ENCODE results near the gene FGF5.

Gene FGF5

DNA sequence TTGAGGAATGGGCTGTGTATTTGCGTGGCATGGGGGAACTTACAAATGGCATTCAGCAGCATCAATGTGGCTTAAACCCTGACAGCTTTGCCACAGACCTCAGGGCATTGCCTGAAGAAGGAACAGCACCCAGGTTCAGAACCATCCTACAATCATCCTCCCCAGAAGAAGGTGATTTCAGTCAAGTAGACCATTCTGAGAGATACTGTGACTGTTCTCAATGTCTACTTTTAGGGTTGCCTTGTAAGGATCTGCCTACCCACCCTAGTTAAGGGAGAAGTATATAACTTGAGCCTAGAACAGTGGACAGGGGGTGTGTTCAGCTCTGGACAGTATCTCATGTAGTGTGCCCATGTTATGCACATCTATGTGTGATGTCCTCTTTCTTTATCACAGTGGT is 1.6 kb upstream of the FGF5 start:
- no peak overlapping the region for H3K27ac ChIP-seq
- H3K27me3 ChIP-seq = no peaks in the 10 kb centered on the region
- peaks cover 9% of the 10 kb centered on the region; the same call in 1 of the 2 replicates for H3K4me1 ChIP-seq
- no peaks in the 10 kb centered on the region for H3K36me3 ChIP-seq
- H3K4me2 ChIP-seq = no peak overlapping the region
- H3K9ac ChIP-seq = no peak overlapping the region
- TF ChIP-seq Cebpa-rat (IDR thresholded peaks at IDR 0.05) = no peak
- no peak overlapping the region for H3K4me3 ChIP-seq
- H4K20me1 ChIP-seq = no peaks in the 10 kb centered on the region
- peaks cover 35% of the 10 kb centered on the region for H3K9me3 ChIP-seq

DNA sequence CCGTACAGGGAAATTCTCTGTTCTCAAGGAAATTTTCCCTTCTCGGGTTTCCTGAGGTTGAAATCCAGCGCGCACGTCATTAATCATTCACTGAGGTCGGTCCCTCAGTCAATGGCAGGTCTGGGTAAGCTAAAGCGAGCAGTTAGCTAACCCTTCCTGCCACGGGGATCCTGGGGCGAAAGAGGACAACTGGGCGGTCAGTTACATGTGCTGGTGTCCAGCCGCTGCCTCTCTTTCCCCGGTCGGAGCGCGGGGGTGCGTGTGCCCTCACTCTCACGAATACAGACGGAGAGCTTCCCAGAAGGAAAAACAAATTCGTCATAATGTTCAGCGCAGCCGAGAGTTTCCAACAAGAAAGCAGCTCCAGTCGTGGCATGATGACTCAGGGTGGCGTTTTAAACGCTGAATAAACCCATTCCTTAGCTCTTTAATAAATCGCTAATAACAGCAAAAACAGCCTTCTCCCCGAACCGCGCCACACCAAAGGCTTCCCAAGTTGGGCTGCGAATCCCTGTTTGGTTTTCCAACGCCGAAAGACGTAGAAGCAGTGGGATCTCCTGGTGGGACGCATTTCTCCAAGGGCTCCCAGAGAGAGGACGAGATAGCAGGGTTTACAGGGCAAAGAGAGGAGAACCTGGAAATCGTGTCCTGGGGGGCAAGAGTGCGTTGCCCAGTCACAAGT is 752 bp upstream of the FGF5 start:
- Histone ChIP-seq H3K4me2 (peak overlapping the region; percentile 68), H3K27ac (peak overlapping the region; percentile 69; the same call in 1 of the 2 replicates), H3K9ac (peak overlapping the region; percentile 62; the same call in 1 of the 2 replicates), H3K27me3 (no peaks in the 10 kb centered on the region), H3K4me3 (peak overlapping the region; percentile 65), H3K9me3 (peaks cover 35% of the 10 kb centered on the region), H3K36me3 (no peaks in the 10 kb centered on the region), H3K4me1 (peaks cover 9% of the 10 kb centered on the region; the same call in 1 of the 2 replicates), H4K20me1 (no peaks in the 10 kb centered on the region)
- no peak for TF ChIP-seq Cebpa-rat (IDR thresholded peaks at IDR 0.05)

- no peak for TF ChIP-seq Cebpa-rat (IDR thresholded peaks at IDR 0.05)
- Histone ChIP-seq H3K9me3 (peaks cover 35% of the 10 kb centered on the region), H3K27ac (peak overlapping the region; percentile 69), H3K36me3 (no peaks in the 10 kb centered on the region), H3K27me3 (no peaks in the 10 kb centered on the region), H3K4me1 (peaks cover 9% of the 10 kb centered on the region; the same call in 1 of the 2 replicates), H3K4me3 (peak overlapping the region; percentile 65), H3K9ac (peak overlapping the region; percentile 62; the same call in 1 of the 2 replicates), H4K20me1 (no peaks in the 10 kb centered on the region), H3K4me2 (peak overlapping the region; percentile 68)
These were observed 477 bp downstream of the FGF5 start for GRCh38 chr4:80266902-80267380.

DNA sequence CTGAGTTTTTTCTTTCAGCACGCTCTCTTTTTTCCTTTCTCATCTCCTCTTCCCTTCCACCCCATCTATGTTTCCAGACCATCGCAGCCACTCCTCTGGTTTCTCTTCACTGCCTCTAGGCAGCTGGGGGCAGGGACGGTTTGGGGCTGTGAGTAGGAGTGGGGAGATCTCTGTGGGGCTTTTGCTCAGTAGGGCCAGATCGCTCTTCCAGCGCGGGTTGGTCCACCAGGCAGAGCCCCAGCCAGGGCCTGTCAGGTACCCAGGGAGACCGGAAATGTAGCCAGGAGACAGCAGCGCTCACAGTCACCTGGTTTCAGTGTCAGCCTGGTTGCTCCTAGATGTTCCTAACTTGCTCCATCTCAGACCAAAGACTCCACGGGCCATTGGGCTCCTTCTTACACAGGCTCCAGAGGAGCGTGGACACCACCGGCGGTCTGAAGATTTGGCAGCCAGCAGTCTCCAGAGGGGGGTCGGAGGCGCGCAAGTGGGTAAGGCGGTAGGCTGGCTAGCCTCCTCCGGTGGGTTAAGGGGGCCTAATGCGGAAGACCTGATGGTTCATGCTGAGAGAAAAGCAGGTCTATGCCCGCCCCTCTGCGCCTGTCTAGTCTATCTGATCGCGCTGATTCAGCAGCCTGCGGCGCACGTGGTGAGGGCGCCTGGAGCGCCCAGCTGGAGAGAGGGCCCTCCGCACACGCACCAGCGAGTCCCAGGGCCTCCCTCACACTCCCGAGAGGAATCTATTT is 1.8 kb downstream of the FGF5 start:
- peaks cover 9% of the 10 kb centered on the region; the same call in 1 of the 2 replicates for H3K4me1 ChIP-seq
- H3K9ac ChIP-seq = no peak overlapping the region
- no peak overlapping the region for H3K4me3 ChIP-seq
- H3K4me2 ChIP-seq = no peak overlapping the region
- H3K27ac ChIP-seq = no peak overlapping the region
- no peaks in the 10 kb centered on the region for H3K36me3 ChIP-seq
- H4K20me1 ChIP-seq = no peaks in the 10 kb centered on the region
- no peaks in the 10 kb centered on the region for H3K27me3 ChIP-seq
- TF ChIP-seq Cebpa-rat (IDR thresholded peaks at IDR 0.05) = no peak
- peaks cover 35% of the 10 kb centered on the region for H3K9me3 ChIP-seq

GRCh38 chr4:80268936-80269335 is 2.5 kb downstream of the FGF5 start:
- no peaks in the 10 kb centered on the region for H3K27me3 ChIP-seq
- no peak overlapping the region for H3K4me3 ChIP-seq
- no peak overlapping the region for H3K9ac ChIP-seq
- no peaks in the 10 kb centered on the region for H4K20me1 ChIP-seq
- no peak overlapping the region for H3K4me2 ChIP-seq
- no peak overlapping the region for H3K27ac ChIP-seq
- peaks cover 29% of the 10 kb centered on the region for H3K9me3 ChIP-seq
- TF ChIP-seq Cebpa-rat (IDR thresholded peaks at IDR 0.05) = no peak
- H3K4me1 ChIP-seq = peaks cover 9% of the 10 kb centered on the region; the same call in 1 of the 2 replicates
- no peaks in the 10 kb centered on the region for H3K36me3 ChIP-seq

- no peaks in the 10 kb centered on the region for H3K27me3 ChIP-seq
- H3K9me3 ChIP-seq = peaks cover 29% of the 10 kb centered on the region
- H4K20me1 ChIP-seq = no peaks in the 10 kb centered on the region
- no peak overlapping the region for H3K4me2 ChIP-seq
- peaks cover 9% of the 10 kb centered on the region; the same call in 1 of the 2 replicates for H3K4me1 ChIP-seq
- no peak overlapping the region for H3K9ac ChIP-seq
- H3K4me3 ChIP-seq = no peak overlapping the region
- H3K27ac ChIP-seq = no peak overlapping the region
- H3K36me3 ChIP-seq = no peaks in the 10 kb centered on the region
- TF ChIP-seq Cebpa-rat (IDR thresholded peaks at IDR 0.05) = no peak
These were observed 3.9 kb downstream of the FGF5 start for GRCh38 chr4:80270321-80270720.

- Histone ChIP-seq H3K27me3 (no peaks in the 10 kb centered on the region), H3K4me1 (peaks cover 4% of the 10 kb centered on the region; the same call in 1 of the 2 replicates), H3K27ac (no peak overlapping the region)
These were observed 4.4 kb downstream of the FGF5 start for GRCh38 chr4:80270868-80271267.

DNA sequence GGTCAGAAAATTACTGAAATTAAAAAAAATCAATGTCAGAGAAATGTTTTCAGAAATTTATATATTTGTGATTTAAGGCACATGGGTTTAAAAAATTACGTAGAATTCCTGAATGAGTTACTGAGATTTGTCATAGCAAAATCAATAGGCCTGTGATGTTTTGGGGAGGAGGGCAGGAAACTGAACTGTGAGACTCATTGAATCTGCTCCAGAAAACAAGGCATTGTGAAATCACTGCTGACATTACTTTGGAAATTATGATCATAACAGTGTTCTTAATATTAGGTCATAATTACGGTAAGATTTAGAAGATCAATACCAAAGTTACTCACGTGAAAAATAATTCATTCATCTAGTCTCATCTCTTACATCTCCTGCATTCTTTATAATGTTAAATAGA is 5.3 kb downstream of the FGF5 start:
- no peaks in the 10 kb centered on the region for H4K20me1 ChIP-seq
- H3K36me3 ChIP-seq = no peaks in the 10 kb centered on the region
- peaks cover 14% of the 10 kb centered on the region for H3K9me3 ChIP-seq
- H3K4me3 ChIP-seq = no peak overlapping the region
- H3K4me1 ChIP-seq = no peaks in the 10 kb centered on the region
- TF ChIP-seq Cebpa-rat (IDR thresholded peaks at IDR 0.05) = no peak
- no peak overlapping the region for H3K27ac ChIP-seq
- H3K4me2 ChIP-seq = no peak overlapping the region
- H3K27me3 ChIP-seq = no peaks in the 10 kb centered on the region
- H3K9ac ChIP-seq = no peak overlapping the region

More at GRCh38 chr4:80270868-80271267, 4.4 kb downstream of the FGF5 start:
- no peak overlapping the region for H3K9ac ChIP-seq
- H3K4me3 ChIP-seq = no peak overlapping the region
- H4K20me1 ChIP-seq = no peaks in the 10 kb centered on the region
- no peak for TF ChIP-seq Cebpa-rat (IDR thresholded peaks at IDR 0.05)
- no peaks in the 10 kb centered on the region for H3K36me3 ChIP-seq
- H3K4me2 ChIP-seq = no peak overlapping the region
- H3K9me3 ChIP-seq = peaks cover 24% of the 10 kb centered on the region

- no peaks in the 10 kb centered on the region for H4K20me1 ChIP-seq
- no peak overlapping the region for H3K4me3 ChIP-seq
- H3K27ac ChIP-seq = no peak overlapping the region
- H3K27me3 ChIP-seq = no peaks in the 10 kb centered on the region
- no peak overlapping the region for H3K9ac ChIP-seq
- H3K4me2 ChIP-seq = no peak overlapping the region
- no peaks in the 10 kb centered on the region for H3K9me3 ChIP-seq
- H3K4me1 ChIP-seq = no peaks in the 10 kb centered on the region
- TF ChIP-seq Cebpa-rat (IDR thresholded peaks at IDR 0.05) = no peak
- no peaks in the 10 kb centered on the region for H3K36me3 ChIP-seq
These were observed 10.5 kb downstream of the FGF5 start for GRCh38 chr4:80276931-80277330.

- no peaks in the 10 kb centered on the region for H3K27me3 ChIP-seq
- no peaks in the 10 kb centered on the region for H3K36me3 ChIP-seq
- H3K9ac ChIP-seq = no peak overlapping the region
- H3K4me3 ChIP-seq = no peak overlapping the region
- no peaks in the 10 kb centered on the region for H3K9me3 ChIP-seq
- TF ChIP-seq Cebpa-rat (IDR thresholded peaks at IDR 0.05) = no peak
- H3K4me2 ChIP-seq = no peak overlapping the region
- no peaks in the 10 kb centered on the region for H4K20me1 ChIP-seq
- no peaks in the 10 kb centered on the region for H3K4me1 ChIP-seq
- H3K27ac ChIP-seq = no peak overlapping the region
These were observed 13.3 kb downstream of the FGF5 start for GRCh38 chr4:80279751-80280150.

Measured in BLaER1 (cell line).